Neuronal stem cell (in vitro differentiated cells): ENCODE data around the gene VSTM4.

Source experiments
- DNase-seq: peaks from one replicate; pipeline ENCODE4 v3.0.0-alpha.2; 2013; ENCODE audit warnings: low spot score
- H2AFZ ChIP-seq: one replicate; pipeline ENCODE4 v1.6.1; 2013; ENCODE audit warnings: mild to moderate bottlenecking, low read length, inconsistent platforms
- H2AK5ac ChIP-seq: 2 replicates; pipeline ENCODE4 v1.6.1; 2013; ENCODE audit warnings: low read depth, mild to moderate bottlenecking, inconsistent platforms, low read length, moderate library complexity, mixed read lengths
- H2BK120ac ChIP-seq: 2 replicates; pipeline ENCODE4 v1.6.1; 2013; ENCODE audit warnings: low read depth, mild to moderate bottlenecking, inconsistent platforms, low read length, moderate library complexity, mixed read lengths
- H2BK12ac ChIP-seq: one replicate; pipeline ENCODE4 v1.6.1; 2013; ENCODE audit warnings: low read length, inconsistent platforms
- H2BK15ac ChIP-seq: 2 replicates; pipeline ENCODE4 v1.6.1; 2013; ENCODE audit warnings: mild to moderate bottlenecking, low read length, inconsistent platforms, mixed read lengths
- H2BK5ac ChIP-seq: one replicate; pipeline ENCODE4 v1.6.1; 2013; ENCODE audit warnings: inconsistent platforms, mild to moderate bottlenecking, low read length, moderate library complexity
- H3K14ac ChIP-seq: one replicate; pipeline ENCODE4 v1.6.1; 2013; ENCODE audit warnings: low read length, inconsistent platforms
- H3K18ac ChIP-seq: 2 replicates; pipeline ENCODE4 v1.6.1; 2013; ENCODE audit warnings: low read length, inconsistent platforms
- H3K23ac ChIP-seq: 2 replicates; pipeline ENCODE4 v1.6.1; 2013; ENCODE audit warnings: low read depth, mild to moderate bottlenecking, mixed read lengths, low read length, inconsistent platforms; ENCODE audit not compliant: poor library complexity
- H3K27ac ChIP-seq: replicated peaks from 3 replicates; pipeline ENCODE4 v1.5.1; 2013; ENCODE audit warnings: low read length, inconsistent platforms
- H3K27me3 ChIP-seq, 3 experiments: 2 replicates each; pipeline ENCODE4 v1.6.1; 2013; ENCODE audit warnings: low read length in 3 of 3, mild to moderate bottlenecking in 2 of 3, inconsistent platforms in 1 of 3, low read depth in 1 of 3, mixed read lengths in 1 of 3, moderate library complexity in 1 of 3; ENCODE audit not compliant: control insufficient read depth in 3 of 3, insufficient read depth in 3 of 3
- H3K36me3 ChIP-seq, 2 donors: replicated peaks in 1 of 2; 2 replicates each; pipeline ENCODE4 v1.6.1; 2013; ENCODE audit warnings: low read length in 2 of 2; ENCODE audit not compliant: control insufficient read depth in 2 of 2, insufficient read depth in 2 of 2
- H3K4ac ChIP-seq: 2 replicates; pipeline ENCODE4 v1.6.1; 2013; ENCODE audit warnings: inconsistent platforms, mild to moderate bottlenecking, low read length, moderate library complexity
- H3K4me1 ChIP-seq, 2 donors: 1 replicate in 1 of 2; 2 replicates in 1 of 2; pipeline ENCODE4 v1.6.1; 2013; ENCODE audit warnings: low read length in 2 of 2, low read depth in 1 of 2; ENCODE audit not compliant: control insufficient read depth in 2 of 2, insufficient read depth in 1 of 2
- H3K4me2 ChIP-seq: one replicate; pipeline ENCODE4 v1.6.1; 2013; ENCODE audit warnings: mild to moderate bottlenecking, low read length, inconsistent platforms; ENCODE audit not compliant: insufficient read depth, poor library complexity, severe bottlenecking
- H3K4me3 ChIP-seq, 2 donors: 2 replicates each; pipeline ENCODE4 v1.5.1; 2013; ENCODE audit warnings: low read length in 2 of 2, mild to moderate bottlenecking in 2 of 2, inconsistent platforms in 1 of 2, moderate library complexity in 1 of 2
- H3K79me1 ChIP-seq: one replicate; pipeline ENCODE4 v1.6.1; 2013; ENCODE audit warnings: low read depth, mild to moderate bottlenecking, inconsistent platforms, low read length, moderate library complexity
- H3K9ac ChIP-seq: one replicate; pipeline ENCODE4 v1.6.1; 2013; ENCODE audit warnings: mild to moderate bottlenecking, low read depth, low read length, inconsistent platforms; ENCODE audit not compliant: poor library complexity
- H3K9me3 ChIP-seq, 2 donors: replicated peaks in 1 of 2; 2 replicates each; pipeline versions ENCODE3 to v1.6.1; 2013; ENCODE audit warnings: low read length in 2 of 2, mild to moderate bottlenecking in 2 of 2, inconsistent platforms in 1 of 2, low read depth in 1 of 2, mixed read lengths in 1 of 2, moderate library complexity in 1 of 2; ENCODE audit not compliant: control insufficient read depth in 2 of 2, insufficient read depth in 1 of 2
- H4K8ac ChIP-seq: one replicate; pipeline ENCODE4 v1.6.1; 2013; ENCODE audit warnings: low read depth, mild to moderate bottlenecking, inconsistent platforms, low read length, moderate library complexity
- H4K91ac ChIP-seq: one replicate; pipeline ENCODE4 v1.6.1; 2013; ENCODE audit warnings: low read length, low read depth, mild to moderate bottlenecking, inconsistent platforms; ENCODE audit not compliant: poor library complexity
- WGBS, 2 donors: extraction: QIAGEN DNeasy Blood & Tissue Kit; methylation state at CpG; one replicate each; pipeline ENCODE4 v1.1.7; 2013; ENCODE audit warnings: missing lambda C conversion rate in 2 of 2, mixed read lengths in 1 of 2; ENCODE audit not compliant: insufficient read length in 2 of 2, insufficient replicate concordance in 1 of 2; ENCODE audit errors: extremely low coverage in 2 of 2; 5-methylcytosine and 5-hydroxymethylcytosine counted together

VSTM4 gene

GRCh38 chr10:48985621-48986158, 129.6 kb downstream of the VSTM4 start:
- WGBS, 2 donors = no CpG with 5 or more reads among the region's 7 CpGs
- H3K4me1 ChIP-seq = no peaks in the 10 kb centered on the region

GRCh38 chr10:48983648-48984351, 131.5 kb downstream of the VSTM4 start:
- no peaks in the 10 kb centered on the region for H3K4me1 ChIP-seq
- H3K4me3 ChIP-seq = no peak overlapping the region
- H2BK120ac ChIP-seq = no peak overlapping the region
- no peaks in the 10 kb centered on the region for H3K79me1 ChIP-seq
- no CpG with 5 or more reads among the region's 5 CpGs for WGBS, 2 donors
- H3K9me3 ChIP-seq = no peaks in the 10 kb centered on the region
- peaks cover 0 to 22% (median 1%) of the 10 kb centered on the region in 3 experiments for H3K27me3 ChIP-seq
- H4K8ac ChIP-seq = no peak overlapping the region
- no peak overlapping the region for H3K4ac ChIP-seq
- no peak overlapping the region for H3K18ac ChIP-seq
- no peak overlapping the region for H2BK12ac ChIP-seq
- DNase-seq = no peak
- H3K14ac ChIP-seq = no peak overlapping the region
- H3K27ac ChIP-seq = no peak overlapping the region
- no peak overlapping the region for H2BK5ac ChIP-seq
- H3K23ac ChIP-seq = no peak overlapping the region
- H2AFZ ChIP-seq = no peak overlapping the region
- no peak overlapping the region for H2BK15ac ChIP-seq
- no peak overlapping the region for H4K91ac ChIP-seq
- no peak overlapping the region for H3K9ac ChIP-seq
- H3K36me3 ChIP-seq = no peaks in the 10 kb centered on the region
- no peak overlapping the region for H3K4me2 ChIP-seq
- H2AK5ac ChIP-seq = no peak overlapping the region

More at GRCh38 chr10:48985621-48986158, 129.6 kb downstream of the VSTM4 start:
- Histone ChIP-seq H2AFZ (no peak overlapping the region), H3K27me3 (peaks cover 0 to 22% (median 1%) of the 10 kb centered on the region in 3 experiments), H3K4me3 (no peak overlapping the region), H2BK12ac (no peak overlapping the region), H2AK5ac (no peak overlapping the region), H3K27ac (no peak overlapping the region), H3K9ac (no peak overlapping the region), H3K23ac (peak overlapping the region; percentile 48), H2BK5ac (no peak overlapping the region), H4K91ac (no peak overlapping the region), H3K18ac (peak overlapping the region; percentile 7), H3K14ac (no peak overlapping the region), H2BK120ac (no peak overlapping the region), H2BK15ac (no peak overlapping the region), H3K79me1 (no peaks in the 10 kb centered on the region), H3K36me3 (no peaks in the 10 kb centered on the region), H3K4ac (no peak overlapping the region), H4K8ac (no peak overlapping the region), H3K4me2 (no peak overlapping the region), H3K9me3 (no peaks in the 10 kb centered on the region)
- DNase-seq = no peak

- DNase-seq = no peak
- WGBS, 2 donors = no CpG with 5 or more reads among the region's 5 CpGs
- no peak overlapping the region for H3K14ac ChIP-seq
- no peak overlapping the region for H2BK5ac ChIP-seq
- H3K4me1 ChIP-seq = no peaks in the 10 kb centered on the region
- no peak overlapping the region for H3K4me2 ChIP-seq
- no peak overlapping the region for H3K27ac ChIP-seq
- H3K27me3 ChIP-seq = peaks cover 0 to 16% (median 1%) of the 10 kb centered on the region in 3 experiments
- no peak overlapping the region for H3K4me3 ChIP-seq
- no peak overlapping the region for H2BK120ac ChIP-seq
- no peak overlapping the region for H2AFZ ChIP-seq
- H3K9ac ChIP-seq = no peak overlapping the region
- H3K36me3 ChIP-seq = no peaks in the 10 kb centered on the region
- H4K8ac ChIP-seq = no peak overlapping the region
- no peak overlapping the region for H2AK5ac ChIP-seq
- no peaks in the 10 kb centered on the region for H3K9me3 ChIP-seq
- no peak overlapping the region for H2BK15ac ChIP-seq
- H3K23ac ChIP-seq = no peak overlapping the region
- no peak overlapping the region for H3K4ac ChIP-seq
- no peak overlapping the region for H4K91ac ChIP-seq
- H2BK12ac ChIP-seq = no peak overlapping the region
- no peaks in the 10 kb centered on the region for H3K79me1 ChIP-seq
- H3K18ac ChIP-seq = no peak overlapping the region
Observed at GRCh38 chr10:48982584-48982983, 132.7 kb downstream of the VSTM4 start.

GRCh38 chr10:48981310-48981907, 133.9 kb downstream of the VSTM4 start:
- Histone ChIP-seq H4K8ac (no peak overlapping the region), H3K4me3 (no peak overlapping the region), H3K9ac (no peak overlapping the region), H3K18ac (no peak overlapping the region), H3K14ac (no peak overlapping the region), H3K27me3 (peaks cover 0 to 8% (median 0%) of the 10 kb centered on the region in 3 experiments), H2AK5ac (no peak overlapping the region), H3K23ac (peak overlapping the region; percentile 14), H3K27ac (no peak overlapping the region), H2BK120ac (no peak overlapping the region), H3K9me3 (no peaks in the 10 kb centered on the region), H3K4ac (no peak overlapping the region), H2BK15ac (no peak overlapping the region), H3K4me2 (no peak overlapping the region), H3K36me3 (no peaks in the 10 kb centered on the region), H2AFZ (no peak overlapping the region), H3K4me1 (no peaks in the 10 kb centered on the region), H3K79me1 (no peaks in the 10 kb centered on the region), H2BK12ac (no peak overlapping the region), H4K91ac (no peak overlapping the region), H2BK5ac (no peak overlapping the region)
- DNase-seq = peak; percentile 44
- WGBS, 2 donors = no CpG with 5 or more reads among the region's 12 CpGs
